NB4 (cell line): ENCODE data around the gene MAST4.

Experiments used
- DNase-seq: peaks from one replicate; pipeline ENCODE4 v3.0.0; 2010; ENCODE audit warnings: low read depth
- H3K4me3 ChIP-seq: one replicate; pipeline ENCODE4 v1.5.1; 2011; ENCODE audit warnings: mild to moderate bottlenecking, low read depth, low read length, moderate library complexity
- MYC ChIP-seq: IDR thresholded peaks from 2 replicates; pipeline ENCODE4 v1.6.1; 2011; ENCODE audit warnings: low read depth, low read length
- POLR2A ChIP-seq: IDR thresholded peaks from 2 replicates; pipeline ENCODE4 v1.6.1; 2011; ENCODE audit warnings: mild to moderate bottlenecking; ENCODE audit not compliant: insufficient read length; ENCODE audit errors: extremely low read depth
- TF ChIP-seq, protein P1 (sequence below): IDR thresholded peaks from one replicate; pipeline ENCODE4 v1.5.1; 2012; ENCODE audit warnings: low read depth, low read length
- TF ChIP-seq, protein P2 (sequence below): IDR thresholded peaks from 2 replicates; pipeline ENCODE4 v1.6.1; 2011; ENCODE audit warnings: low read depth, low read length

Gene MAST4

GRCh38 chr5:66795682-66796081, 199.5 kb downstream of the MAST4 start:
- TF ChIP-seq MYC (no peak), POLR2A (no peak)
- TF ChIP-seq, protein P1, sequence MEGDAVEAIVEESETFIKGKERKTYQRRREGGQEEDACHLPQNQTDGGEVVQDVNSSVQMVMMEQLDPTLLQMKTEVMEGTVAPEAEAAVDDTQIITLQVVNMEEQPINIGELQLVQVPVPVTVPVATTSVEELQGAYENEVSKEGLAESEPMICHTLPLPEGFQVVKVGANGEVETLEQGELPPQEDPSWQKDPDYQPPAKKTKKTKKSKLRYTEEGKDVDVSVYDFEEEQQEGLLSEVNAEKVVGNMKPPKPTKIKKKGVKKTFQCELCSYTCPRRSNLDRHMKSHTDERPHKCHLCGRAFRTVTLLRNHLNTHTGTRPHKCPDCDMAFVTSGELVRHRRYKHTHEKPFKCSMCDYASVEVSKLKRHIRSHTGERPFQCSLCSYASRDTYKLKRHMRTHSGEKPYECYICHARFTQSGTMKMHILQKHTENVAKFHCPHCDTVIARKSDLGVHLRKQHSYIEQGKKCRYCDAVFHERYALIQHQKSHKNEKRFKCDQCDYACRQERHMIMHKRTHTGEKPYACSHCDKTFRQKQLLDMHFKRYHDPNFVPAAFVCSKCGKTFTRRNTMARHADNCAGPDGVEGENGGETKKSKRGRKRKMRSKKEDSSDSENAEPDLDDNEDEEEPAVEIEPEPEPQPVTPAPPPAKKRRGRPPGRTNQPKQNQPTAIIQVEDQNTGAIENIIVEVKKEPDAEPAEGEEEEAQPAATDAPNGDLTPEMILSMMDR = no peak
- TF ChIP-seq, protein P2, sequence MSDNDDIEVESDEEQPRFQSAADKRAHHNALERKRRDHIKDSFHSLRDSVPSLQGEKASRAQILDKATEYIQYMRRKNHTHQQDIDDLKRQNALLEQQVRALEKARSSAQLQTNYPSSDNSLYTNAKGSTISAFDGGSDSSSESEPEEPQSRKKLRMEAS = no peak
- no peak for DNase-seq

DNA sequence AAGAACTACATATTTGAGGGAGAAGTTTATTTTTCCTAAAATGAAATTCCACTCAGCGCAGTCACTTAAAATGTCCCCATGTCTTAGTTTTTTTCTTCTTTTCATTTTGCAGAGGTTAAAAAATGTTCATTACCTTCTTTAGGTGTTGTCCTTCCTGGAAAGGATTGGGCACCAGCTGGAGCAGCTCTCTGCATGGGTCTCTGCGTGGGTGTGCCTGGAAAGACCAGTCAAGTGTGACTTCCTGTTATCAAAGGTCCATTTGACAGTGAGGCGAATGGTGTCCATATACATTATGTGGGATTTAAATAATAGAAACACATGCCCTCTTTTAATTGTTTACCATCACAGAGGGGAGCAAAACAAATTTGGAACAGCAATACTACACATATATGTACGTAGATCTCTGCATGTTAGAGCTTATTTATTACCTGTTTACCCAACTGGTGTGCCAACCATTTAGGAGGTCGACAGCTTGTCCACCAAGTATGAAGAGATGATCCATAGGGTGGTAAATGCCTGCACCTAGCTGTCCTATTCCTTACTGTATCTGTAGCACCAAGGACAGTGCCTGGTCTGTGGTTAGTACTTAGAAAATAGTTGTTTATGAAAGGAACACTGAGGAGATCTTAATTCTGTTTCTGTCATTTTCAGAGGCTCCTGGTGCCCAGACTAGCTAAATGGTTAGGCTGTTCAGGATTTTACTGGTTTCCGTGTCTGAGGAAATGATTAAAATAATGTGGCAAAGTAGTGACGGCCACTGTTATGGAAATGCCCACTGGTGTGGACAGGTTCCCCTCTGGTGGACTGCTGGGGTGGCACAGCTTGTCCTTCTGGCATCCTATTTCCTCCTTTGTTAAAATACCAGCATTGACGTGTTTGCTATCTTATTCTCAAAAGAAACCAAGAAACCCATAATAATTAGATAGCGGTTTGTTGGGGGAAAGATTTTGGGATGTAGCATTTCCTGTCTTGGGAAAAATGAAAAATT, 200.4 kb downstream of the MAST4 start:
- no peak overlapping the region for H3K4me3 ChIP-seq
- DNase-seq = no peak
- TF ChIP-seq POLR2A (no peak), MYC (no peak)
- TF ChIP-seq, protein P1 = no peak
- TF ChIP-seq, protein P2 = no peak

More at GRCh38 chr5:66795682-66796081, 199.5 kb downstream of the MAST4 start:
- H3K4me3 ChIP-seq = no peak overlapping the region

DNA sequence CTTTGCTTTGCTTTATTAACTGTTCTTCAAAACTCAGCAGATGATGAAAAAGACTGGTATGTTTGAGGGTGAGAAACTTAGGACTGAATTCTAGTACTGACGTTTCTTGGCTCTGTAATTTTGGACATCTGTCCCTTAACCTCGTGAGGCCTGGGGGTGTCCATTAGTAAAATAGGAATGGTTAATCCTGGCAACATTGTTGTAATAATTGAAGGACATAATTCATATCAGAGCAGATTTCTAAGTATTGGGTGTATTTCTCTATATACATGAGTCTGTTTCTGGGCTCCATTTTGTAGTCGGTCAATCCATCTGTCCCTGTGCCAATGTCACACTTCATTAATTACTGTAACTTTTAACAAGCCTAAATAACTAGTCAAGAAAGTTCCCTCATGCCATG, 206.7 kb downstream of the MAST4 start:
- no peak overlapping the region for H3K4me3 ChIP-seq
- TF ChIP-seq, protein P1 = no peak
- no peak for DNase-seq

DNA sequence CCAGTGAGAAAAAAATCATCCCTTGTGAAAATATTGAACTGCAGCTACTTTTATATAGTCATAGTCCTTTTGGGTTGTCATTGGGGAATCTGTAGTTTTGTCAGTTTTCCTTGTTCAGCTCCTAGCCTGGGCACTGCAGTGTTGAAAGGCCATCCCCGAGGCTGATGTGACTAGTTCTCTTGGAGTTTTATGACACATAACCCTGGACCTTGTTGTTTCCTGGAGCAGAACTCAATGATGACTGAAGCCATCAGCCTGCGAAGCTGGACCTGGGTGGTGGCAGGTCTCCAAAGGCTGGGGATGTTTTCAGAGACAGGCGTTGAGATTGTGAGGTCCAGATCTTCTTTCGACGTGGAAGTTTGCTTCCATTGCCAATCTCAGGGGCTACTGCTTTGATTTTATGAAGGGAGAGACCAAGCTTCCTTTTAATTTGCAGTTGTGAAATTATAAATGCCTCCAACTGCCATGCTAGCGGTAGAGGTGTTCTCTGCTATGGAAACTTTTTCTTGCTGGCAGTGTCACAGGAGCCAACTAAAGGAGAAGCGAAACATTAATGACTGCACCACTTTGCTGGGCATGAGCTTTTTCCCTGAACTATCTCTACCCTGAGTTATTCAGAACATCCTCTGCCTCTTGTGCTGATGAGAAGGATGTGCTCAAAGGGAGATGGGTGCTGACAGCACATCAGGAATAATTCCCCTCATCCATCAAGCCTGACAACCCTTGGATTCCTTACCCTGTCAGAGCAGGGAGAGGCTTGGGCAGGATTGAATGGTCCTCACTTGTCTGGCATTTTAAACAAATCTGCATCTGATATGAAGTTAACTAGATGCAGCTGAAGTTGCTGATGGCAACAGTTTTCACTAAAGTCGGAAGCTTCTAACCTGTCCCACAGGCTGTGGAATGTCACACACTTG, 209.6 kb downstream of the MAST4 start:
- DNase-seq = no peak
- TF ChIP-seq MYC (no peak), POLR2A (no peak)
- TF ChIP-seq, protein P2 = no peak
- TF ChIP-seq, protein P1 = no peak
- no peak overlapping the region for H3K4me3 ChIP-seq

DNA sequence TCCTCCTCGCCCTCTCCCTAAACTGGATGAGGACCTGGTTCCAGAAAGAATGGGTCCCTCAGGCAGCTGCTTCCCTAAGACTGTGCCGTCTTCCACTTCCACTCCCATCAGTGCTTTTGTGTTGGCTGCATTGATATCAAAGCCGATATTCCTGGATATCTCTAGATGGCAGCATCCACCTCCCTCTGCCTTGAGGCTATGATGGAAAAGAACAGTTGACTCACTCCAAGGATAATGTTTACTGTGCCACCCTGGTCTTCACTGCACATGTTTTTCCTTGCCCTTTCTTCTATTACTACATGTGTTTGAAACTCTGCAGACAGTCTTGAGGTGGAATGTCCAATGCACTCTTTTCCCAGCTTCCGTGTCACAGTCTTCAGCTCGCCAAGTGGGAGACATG, 211.6 kb downstream of the MAST4 start:
- no peak for TF ChIP-seq POLR2A
- TF ChIP-seq, protein P1 = no peak
- TF ChIP-seq, protein P2 = no peak
- no peak for TF ChIP-seq MYC
- peak; percentile 2 for DNase-seq
- H3K4me3 ChIP-seq = no peak overlapping the region
